CD14-positive monocyte (primary cell): ENCODE results near the gene TIMELESS. TPM values are rescaled to one million over a fixed set of nuclear protein-coding genes. Genes with fewer than 3 reads are reported as not detected.
"Not testable (repeated sequence)": the region's sequence is repeated elsewhere in the genome, so short reads cannot be mapped to it uniquely, and the experiment has no call there.

Source experiments
- DNase-seq, 3 donors: peaks; one replicate each; pipeline ENCODE4 v3.0.0-alpha.2; 2011 to 2022
- H2AFZ ChIP-seq: 2 replicates; pipeline ENCODE4 v1.6.0; 2012; ENCODE audit warnings: mild to moderate bottlenecking, low read depth, low read length, inconsistent platforms; ENCODE audit not compliant: insufficient read depth, poor library complexity, severe bottlenecking
- H3K27ac ChIP-seq, 2 donors: 1 replicate in 1 of 2; 2 replicates in 1 of 2; pipeline ENCODE4 v1.5.1; 2012 to 2013; ENCODE audit warnings: low read length in 2 of 2, control low read depth in 1 of 2, inconsistent platforms in 1 of 2, low read depth in 1 of 2, mild to moderate bottlenecking in 1 of 2
- H3K27me3 ChIP-seq, 2 donors: one replicate each; pipeline versions ENCODE4 v1.6.0 to v1.6.1; 2011 to 2013; ENCODE audit warnings: low read length in 2 of 2; ENCODE audit not compliant: control insufficient read depth in 2 of 2, insufficient read depth in 2 of 2
- H3K36me3 ChIP-seq, 2 donors: replicated peaks in 1 of 2; 1 replicate in 1 of 2; 2 replicates in 1 of 2; pipeline versions ENCODE4 v1.5.1 to v1.6.1; 2012 to 2013; ENCODE audit warnings: low read length in 2 of 2, control low read depth in 1 of 2, inconsistent platforms in 1 of 2, mild to moderate bottlenecking in 1 of 2; ENCODE audit not compliant: insufficient read depth in 2 of 2, control insufficient read depth in 1 of 2
- H3K4me1 ChIP-seq, 2 donors: 1 replicate in 1 of 2; 2 replicates in 1 of 2; pipeline versions ENCODE4 v1.5.1 to v1.6.1; 2012 to 2013; ENCODE audit warnings: low read length in 2 of 2, control low read depth in 1 of 2, inconsistent platforms in 1 of 2, mild to moderate bottlenecking in 1 of 2, moderate library complexity in 1 of 2; ENCODE audit not compliant: insufficient read depth in 2 of 2, control insufficient read depth in 1 of 2
- H3K4me2 ChIP-seq: replicated peaks from 2 replicates; pipeline ENCODE3; 2012; ENCODE audit warnings: low read length, moderate library complexity, mild to moderate bottlenecking; ENCODE audit not compliant: poor library complexity, severe bottlenecking; ENCODE audit errors: extremely low read depth
- H3K4me3 ChIP-seq, 3 experiments: fragments of 200-600 bp in 1 of 3; sonication (generic) in 1 of 3; replicated peaks in 1 of 3; 1 replicate in 2 of 3; 2 replicates in 1 of 3; pipeline ENCODE4 v1.5.1; 2011 to 2013; ENCODE audit warnings: low read length in 3 of 3, mild to moderate bottlenecking in 3 of 3, control low read depth in 2 of 3, low read depth in 2 of 3, inconsistent platforms in 1 of 3, moderate library complexity in 1 of 3
- H3K79me2 ChIP-seq: 2 replicates; pipeline ENCODE4 v1.6.0; 2012; ENCODE audit warnings: mild to moderate bottlenecking, control low read depth, inconsistent platforms, low read length, moderate library complexity; ENCODE audit not compliant: insufficient read depth
- H3K9ac ChIP-seq: 2 replicates; pipeline ENCODE4 v1.6.0; 2017; ENCODE audit warnings: low read length, mild to moderate bottlenecking; ENCODE audit not compliant: insufficient read depth, poor library complexity, severe bottlenecking
- H3K9me3 ChIP-seq, 2 donors: replicated peaks in 1 of 2; 1 replicate in 1 of 2; 2 replicates in 1 of 2; pipeline versions ENCODE4 v1.5.1 to v1.6.1; 2012 to 2013; ENCODE audit warnings: low read length in 2 of 2, control low read depth in 1 of 2; ENCODE audit not compliant: control insufficient read depth in 1 of 2, insufficient read depth in 1 of 2
- H4K20me1 ChIP-seq: 2 replicates; pipeline ENCODE4 v1.6.0; 2012; ENCODE audit warnings: mild to moderate bottlenecking, low read length, control low read depth, moderate library complexity; ENCODE audit not compliant: insufficient read depth
- H3K27ac Mint-ChIP-seq, 7 donors: one replicate each; pipeline ENCODE4 v1.8.0; 2020; ENCODE audit warnings: mild to moderate bottlenecking in 7 of 7, mixed read lengths in 7 of 7, moderate library complexity in 6 of 7, inconsistent platforms in 2 of 7
- H3K27me3 Mint-ChIP-seq, 3 donors: one replicate each; pipeline ENCODE4 v1.8.0; 2021 to 2022; ENCODE audit warnings: low read depth in 3 of 3, mild to moderate bottlenecking in 3 of 3, mixed read lengths in 3 of 3, moderate library complexity in 3 of 3, inconsistent platforms in 1 of 3
- H3K36me3 Mint-ChIP-seq, 2 donors: one replicate each; pipeline ENCODE4 v1.8.0; 2020; ENCODE audit warnings: mixed read lengths in 2 of 2, inconsistent platforms in 1 of 2, mild to moderate bottlenecking in 1 of 2
- H3K4me1 Mint-ChIP-seq: one replicate; pipeline ENCODE4 v1.8.0; 2020; ENCODE audit warnings: mild to moderate bottlenecking, mixed read lengths
- H3K4me3 Mint-ChIP-seq, 2 donors: one replicate each; pipeline ENCODE4 v1.8.0; 2020; ENCODE audit warnings: mild to moderate bottlenecking in 2 of 2, mixed read lengths in 2 of 2, moderate library complexity in 1 of 2
- H3K9me3 Mint-ChIP-seq, 7 donors: one replicate each; pipeline ENCODE4 v1.8.0; 2020 to 2022; ENCODE audit warnings: mixed read lengths in 7 of 7, mild to moderate bottlenecking in 6 of 7, moderate library complexity in 6 of 7, inconsistent platforms in 2 of 7
- CTCF ChIP-seq: fragments of 200-600 bp; IDR thresholded peaks from one replicate; pipeline ENCODE4 v1.8.0; 2022; ENCODE audit warnings: antibody characterized with exemption, mild to moderate bottlenecking
- WGBS: methylation state at CpG from one replicate; pipeline ENCODE4 v1.1.5; 2013; ENCODE audit warnings: missing lambda C conversion rate; ENCODE audit not compliant: insufficient coverage; 5-methylcytosine and 5-hydroxymethylcytosine counted together
- intact Hi-C, 2 donors: fragments of 100-400 bp; cut with micrococcal nuclease; formaldehyde crosslinking; loops; one replicate each; pipeline versions ENCODE4 v1.15.0 to v1.15.1; 2023
- polyA plus RNA-seq, 3 donors: library from polyadenylated mRNA; depleted of rRNA in 1 of 3; unstranded in 2 of 3; stranded (reverse) in 1 of 3; fragments of 300-500 nt in 2 of 3; fragments of >200 nt in 1 of 3; fragmentation: Illumina TruSeq in 2 of 3; gene quantifications; 1 replicate in 2 of 3; 2 replicates in 1 of 3; pipeline ENCODE4 v1.2.3, GENCODE V29; 2012 to 2021

The TIMELESS gene
- polyA plus RNA-seq, 3 donors, result 1.5 to 2.3 (median 1.5) TPM

GRCh38 chr12:56399466-56399865 is 49.8 kb downstream of the TIMELESS start:
- H3K4me1 ChIP-seq, H2AFZ ChIP-seq, H3K9me3 ChIP-seq, H3K4me1 Mint-ChIP-seq, H3K4me3 ChIP-seq, H3K36me3 ChIP-seq, H3K27me3 ChIP-seq, H3K27me3 Mint-ChIP-seq, H3K9ac ChIP-seq, H3K79me2 ChIP-seq, intact Hi-C loops, H3K27ac Mint-ChIP-seq, H3K36me3 Mint-ChIP-seq, H4K20me1 ChIP-seq, DNase-seq, H3K4me3 Mint-ChIP-seq, H3K4me2 ChIP-seq, H3K27ac ChIP-seq: not testable (repeated sequence)
- WGBS, result 100% methylated on average over 1 of the region's 3 CpGs
- peaks cover 10 to 25% (median 14%) of the 10 kb centered on the region in 7 donors for H3K9me3 Mint-ChIP-seq

DNA sequence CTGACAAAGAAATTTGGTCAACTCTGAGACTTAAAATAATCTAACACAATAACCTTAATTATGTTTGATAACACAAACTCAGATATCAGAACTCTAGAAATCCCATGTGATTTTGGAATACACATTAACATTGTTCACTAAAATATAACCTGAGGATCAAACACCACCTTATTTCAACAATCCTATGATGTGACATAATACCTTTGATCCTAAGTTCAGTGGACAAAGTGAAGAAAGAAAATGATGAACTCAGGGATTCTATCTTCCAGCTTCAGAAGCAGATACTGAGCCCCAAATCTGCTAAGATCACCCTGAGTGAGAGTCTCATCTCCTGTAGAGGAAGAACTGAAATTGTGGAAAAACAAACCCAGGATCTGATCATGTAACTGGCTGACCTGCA is 50.9 kb downstream of the TIMELESS start:
- H3K27me3 Mint-ChIP-seq, result peaks cover 0 to 6% (median under 1%) of the 10 kb centered on the region in 3 donors
- no peak for DNase-seq
- H4K20me1 ChIP-seq, result no peaks in the 10 kb centered on the region
- H3K27me3 ChIP-seq, result no peaks in the 10 kb centered on the region
- H3K9me3 ChIP-seq, result peaks cover 5 to 6% of the 10 kb centered on the region in 2 donors
- H3K4me1 Mint-ChIP-seq, result no peaks in the 10 kb centered on the region
- H3K27ac ChIP-seq, result no peak overlapping the region
- H3K4me1 ChIP-seq, result no peaks in the 10 kb centered on the region
- intact Hi-C loops, result no loop called here
- H3K36me3 ChIP-seq, result no peaks in the 10 kb centered on the region
- H3K4me3 Mint-ChIP-seq, result no peak overlapping the region
- no peak overlapping the region for H2AFZ ChIP-seq
- no peak for TF ChIP-seq CTCF
- no peak overlapping the region for H3K4me2 ChIP-seq
- H3K9ac ChIP-seq, result no peak overlapping the region
- no peaks in the 10 kb centered on the region for H3K36me3 Mint-ChIP-seq
- peaks cover 10 to 25% (median 15%) of the 10 kb centered on the region in 7 donors for H3K9me3 Mint-ChIP-seq
- H3K27ac Mint-ChIP-seq, result no peak overlapping the region
- no peaks in the 10 kb centered on the region for H3K79me2 ChIP-seq
- no peak overlapping the region for H3K4me3 ChIP-seq
